Colon (tissue), 2 donors: ENCODE results near the gene PTPRD.

Source experiments
- FAIRE-seq: peaks from 2 replicates; lab custom pipeline; 2012; peaks lifted over from hg19 to GRCh38; lab: Jason Lieb, UNC
- donor health status: control.
- donor health status: control.

The PTPRD gene

GRCh38 chr9:8627976-8628679 lies 1984.7 kb downstream of the PTPRD start:
- FAIRE-seq: no peak

GRCh38 chr9:8622871-8623270 lies 1989.9 kb downstream of the PTPRD start:
- FAIRE-seq: no peak

GRCh38 chr9:8622222-8622802 lies 1990.5 kb downstream of the PTPRD start:
- FAIRE-seq: no peak

- no peak for FAIRE-seq
These were observed 1991.4 kb downstream of the PTPRD start for GRCh38 chr9:8621416-8621815.

- no peak for FAIRE-seq
These were observed 1996.4 kb downstream of the PTPRD start for GRCh38 chr9:8616414-8616813.

- no peak for FAIRE-seq
These were observed 1997.8 kb downstream of the PTPRD start for GRCh38 chr9:8614926-8615440.

GRCh38 chr9:8613346-8613825 lies 1999.4 kb downstream of the PTPRD start:
- no peak for FAIRE-seq

GRCh38 chr9:8611153-8611552 lies 2001.6 kb downstream of the PTPRD start:
- no peak for FAIRE-seq

GRCh38 chr9:8610256-8610655 lies 2002.5 kb downstream of the PTPRD start:
- no peak for FAIRE-seq

GRCh38 chr9:8605096-8605495 lies 2007.7 kb downstream of the PTPRD start:
- FAIRE-seq: no peak

- FAIRE-seq: no peak
These were observed 2008.6 kb downstream of the PTPRD start for GRCh38 chr9:8604201-8604600.

- FAIRE-seq: no peak
These were observed 2011.7 kb downstream of the PTPRD start for GRCh38 chr9:8600914-8601680.

GRCh38 chr9:8599937-8600336 lies 2012.9 kb downstream of the PTPRD start:
- FAIRE-seq: no peak

GRCh38 chr9:8589476-8589875 lies 2023.3 kb downstream of the PTPRD start:
- FAIRE-seq: no peak

GRCh38 chr9:8585036-8585435 lies 2027.8 kb downstream of the PTPRD start:
- FAIRE-seq: no peak

- FAIRE-seq: no peak
These were observed 2033.1 kb downstream of the PTPRD start for GRCh38 chr9:8579661-8580060.

GRCh38 chr9:8576741-8577140 lies 2036.1 kb downstream of the PTPRD start:
- FAIRE-seq: no peak

GRCh38 chr9:8574846-8575245 lies 2038.0 kb downstream of the PTPRD start:
- no peak for FAIRE-seq

- no peak for FAIRE-seq
These were observed 2040.6 kb downstream of the PTPRD start for GRCh38 chr9:8572209-8572608.

- FAIRE-seq: no peak
These were observed 2041.2 kb downstream of the PTPRD start for GRCh38 chr9:8571643-8572042.

- FAIRE-seq: no peak
These were observed 2042.0 kb downstream of the PTPRD start for GRCh38 chr9:8570776-8571175.

GRCh38 chr9:8569823-8570222 lies 2043.0 kb downstream of the PTPRD start:
- no peak for FAIRE-seq
